Esophagus muscularis mucosa (tissue), 4 donors: ENCODE results near the gene ATP2B2. TPM values are rescaled to one million over a fixed set of nuclear protein-coding genes. Genes with fewer than 3 reads are reported as not detected.

Source experiments
- DNase-seq: peaks from one replicate; pipeline ENCODE4 v3.0.0-alpha.2; 2017; ENCODE audit errors: extremely low spot score
- H3K27ac ChIP-seq, 4 donors: fragments of 200-600 bp; sonication (generic); replicated peaks in 1 of 4; 1 replicate in 3 of 4; 2 replicates in 1 of 4; pipeline ENCODE4 v1.5.1; 2016 to 2019; ENCODE audit warnings: mild to moderate bottlenecking in 1 of 4
- H3K27me3 ChIP-seq, 4 donors: fragments of 200-600 bp; sonication (generic); one replicate each; pipeline versions ENCODE4 v1.5.1 to v1.6.0; 2016 to 2019
- H3K36me3 ChIP-seq, 4 donors: fragments of 200-600 bp; sonication (generic); one replicate each; pipeline ENCODE4 v1.5.1; 2016 to 2019
- H3K4me1 ChIP-seq, 4 donors: fragments of 200-600 bp; sonication (generic); one replicate each; pipeline ENCODE4 v1.5.1; 2016 to 2019
- H3K4me3 ChIP-seq, 4 donors: fragments of 200-600 bp; sonication (generic); 1 replicate in 2 of 4; 2 replicates in 2 of 4; pipeline ENCODE4 v1.5.1; 2016 to 2019; ENCODE audit warnings: mild to moderate bottlenecking in 4 of 4, moderate library complexity in 1 of 4
- H3K9me3 ChIP-seq, 4 donors: fragments of 200-600 bp; sonication (generic); 1 replicate in 3 of 4; 2 replicates in 1 of 4; pipeline ENCODE4 v1.5.1; 2016 to 2019
- CTCF ChIP-seq, 3 experiments: fragments of 200-600 bp in 2 of 3; fragments of 450-650 bp in 1 of 3; sonication (generic) in 2 of 3; IDR thresholded peaks; one replicate each; pipeline ENCODE4 v1.5.1; 2017 to 2019; ENCODE audit warnings: antibody characterized with exemption in 3 of 3, mild to moderate bottlenecking in 2 of 3, moderate library complexity in 1 of 3
- EP300 ChIP-seq: sonication (generic); formaldehyde crosslinking; IDR thresholded peaks from one replicate; pipeline ENCODE4 v1.6.1; 2017; ENCODE audit warnings: antibody characterized with exemption
- POLR2A ChIP-seq: fragments of 450-650 bp; IDR thresholded peaks from one replicate; pipeline ENCODE4 v1.6.1; 2017; ENCODE audit warnings: antibody characterized with exemption, moderate library complexity, mild to moderate bottlenecking, low read depth
- POLR2AphosphoS5 ChIP-seq, 2 donors: sonication (generic); formaldehyde crosslinking; IDR thresholded peaks; one replicate each; pipeline ENCODE4 v1.6.1; 2017; ENCODE audit warnings: antibody characterized with exemption in 2 of 2
- WGBS: methylation state at CpG from one replicate; pipeline ENCODE4 v1.1.5; 2018; 5-methylcytosine and 5-hydroxymethylcytosine counted together
- intact Hi-C: fragments of 100-400 bp; cut with DNase I; formaldehyde crosslinking; loops from one replicate; pipeline ENCODE4 v1.15.1; 2023
- total RNA-seq, 4 donors: library from RNA; depleted of rRNA; stranded (reverse); fragments of >200 nt; gene quantifications; one replicate each; pipeline versions ENCODE4 v1.1.0 to v1.2.1, GENCODE V29; 2016

ATP2B2 gene
- total RNA-seq, 4 donors from 2014 or later, result under 0.01 to 0.75 (median 0.39) TPM

GRCh38 chr3:10497439-10497838, 7.9 kb downstream of the ATP2B2 start:
- Histone ChIP-seq H3K9me3 (no peaks in the 10 kb centered on the region), H3K36me3 (no peaks in the 10 kb centered on the region), H3K4me1 (no peaks in the 10 kb centered on the region), H3K4me3 (no peak overlapping the region), H3K27ac (no peak overlapping the region), H3K27me3 (peaks cover 0 to 20% (median 0%) of the 10 kb centered on the region in 4 donors)
- no peak for TF ChIP-seq POLR2AphosphoS5 (IDR thresholded peaks at IDR 0.05)
- intact Hi-C loops, result no loop called here
- no peak for DNase-seq
- WGBS, result 69% methylated on average over 4 of the region's 4 CpGs

GRCh38 chr3:10496121-10496863, 9.1 kb downstream of the ATP2B2 start:
- H3K27me3 ChIP-seq, result peaks cover 0 to 17% (median 0%) of the 10 kb centered on the region in 4 donors
- no peaks in the 10 kb centered on the region for H3K36me3 ChIP-seq
- TF ChIP-seq EP300, result no peak
- no peak for TF ChIP-seq CTCF (IDR thresholded peaks at IDR 0.05)
- no peak for TF ChIP-seq POLR2AphosphoS5 (IDR thresholded peaks at IDR 0.05)
- TF ChIP-seq POLR2A, result no peak
- H3K27ac ChIP-seq, result no peak overlapping the region
- intact Hi-C loops, result no loop called here
- WGBS, result 68% methylated on average over 10 of the region's 11 CpGs
- no peak for DNase-seq
- no peaks in the 10 kb centered on the region for H3K9me3 ChIP-seq
- H3K4me3 ChIP-seq, result no peak overlapping the region
- no peaks in the 10 kb centered on the region for H3K4me1 ChIP-seq

GRCh38 chr3:10495614-10496013, 9.8 kb downstream of the ATP2B2 start:
- no peak overlapping the region for H3K4me3 ChIP-seq
- intact Hi-C loops, result no loop called here
- H3K9me3 ChIP-seq, result no peaks in the 10 kb centered on the region
- TF ChIP-seq EP300 (no peak), CTCF (IDR thresholded peaks at IDR 0.05) (no peak), POLR2A (no peak), POLR2AphosphoS5 (IDR thresholded peaks at IDR 0.05) (no peak)
- no peaks in the 10 kb centered on the region for H3K36me3 ChIP-seq
- no peak overlapping the region for H3K27ac ChIP-seq
- WGBS, result 68% methylated on average over 5 of the region's 5 CpGs
- no peak for DNase-seq
- no peaks in the 10 kb centered on the region for H3K4me1 ChIP-seq
- peaks cover 0 to 17% (median 0%) of the 10 kb centered on the region in 4 donors for H3K27me3 ChIP-seq

- no peaks in the 10 kb centered on the region for H3K4me1 ChIP-seq
- H3K36me3 ChIP-seq, result no peaks in the 10 kb centered on the region
- TF ChIP-seq POLR2AphosphoS5 (IDR thresholded peaks at IDR 0.05) (no peak), CTCF (IDR thresholded peaks at IDR 0.05) (no peak), EP300 (no peak)
- H3K9me3 ChIP-seq, result no peaks in the 10 kb centered on the region
- 26% methylated on average over 4 of the region's 4 CpGs for WGBS
- intact Hi-C loops, result no loop called here
- no peak overlapping the region for H3K4me3 ChIP-seq
- no peak for DNase-seq
- H3K27me3 ChIP-seq, result peaks cover 0 to 17% (median 0%) of the 10 kb centered on the region in 4 donors
- no peak overlapping the region for H3K27ac ChIP-seq
Measured at GRCh38 chr3:10495003-10495402, 10.4 kb downstream of the ATP2B2 start.

- 52% methylated on average over 2 of the region's 3 CpGs for WGBS
- intact Hi-C loops, result no loop called here
- Histone ChIP-seq H3K27me3 (peaks cover 0 to 17% (median 0%) of the 10 kb centered on the region in 4 donors), H3K9me3 (no peaks in the 10 kb centered on the region), H3K36me3 (no peaks in the 10 kb centered on the region), H3K27ac (no peak overlapping the region), H3K4me3 (no peak overlapping the region), H3K4me1 (no peaks in the 10 kb centered on the region)
- TF ChIP-seq CTCF (IDR thresholded peaks at IDR 0.05) (no peak), POLR2AphosphoS5 (IDR thresholded peaks at IDR 0.05) (no peak), EP300 (no peak), POLR2A (no peak)
- DNase-seq, result no peak
Measured at GRCh38 chr3:10494180-10494579, 11.2 kb downstream of the ATP2B2 start.
